ENCODE data around the gene NEK1. TPM values are rescaled to one million over a fixed set of nuclear protein-coding genes. Genes with fewer than 3 reads are reported as not detected.

Gene NEK1
- total and polyA plus RNA-seq, 2 experiments from 2014 or later: 9.3 to 19.5 TPM

DNA sequence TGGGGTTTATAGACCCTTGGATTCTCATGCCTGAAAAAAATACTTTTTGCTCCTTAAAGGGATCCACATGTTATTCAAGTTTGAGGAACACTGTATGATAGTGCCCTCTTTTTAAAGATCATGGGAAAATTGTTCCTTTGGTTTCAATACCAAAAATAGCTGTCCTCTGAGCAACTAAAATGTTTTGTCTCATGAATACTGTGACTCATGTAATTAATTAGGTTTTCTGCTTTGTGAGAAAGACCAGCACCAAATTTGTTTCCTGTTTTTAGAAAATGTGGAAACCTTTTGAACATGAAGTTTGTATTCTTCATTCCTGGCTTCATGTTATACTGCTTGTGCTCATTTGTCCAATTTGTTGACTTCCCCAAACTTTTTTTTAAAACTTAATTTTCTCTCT is 214.1 kb downstream of the NEK1 start:
- no peaks in the 10 kb centered on the region for H3K36me3 ChIP-seq (ENCODE audit: insufficient read depth)
- H3K79me2 ChIP-seq (replicated peaks; ENCODE audit: insufficient read depth): no peaks in the 10 kb centered on the region
- DNase-seq (ENCODE audit: low spot score) (no peak), ATAC-seq (no peak)
- Mint-ChIP-seq H3K27ac (no peak overlapping the region), H3K9me3 (no peaks in the 10 kb centered on the region), H3K4me1 (no peaks in the 10 kb centered on the region), H3K4me3 (no peak overlapping the region), H3K27me3 (ENCODE audit: insufficient read depth, low read depth, poor library complexity) (no peaks in the 10 kb centered on the region), H3K36me3 (ENCODE audit: low read depth) (no peaks in the 10 kb centered on the region; the same call in 2 of the 3 replicates)
- H3K4me1 ChIP-seq (ENCODE audit: insufficient read depth): no peaks in the 10 kb centered on the region
- no peaks in the 10 kb centered on the region for H3K27me3 ChIP-seq (ENCODE audit: insufficient read depth)
- no peak overlapping the region for H3K4me2 ChIP-seq
- TF ChIP-seq EZH2 (IDR thresholded peaks at IDR 0.05; ENCODE audit: low read depth, unreplicated experiment): no peak
- TF ChIP-seq, protein P1, sequence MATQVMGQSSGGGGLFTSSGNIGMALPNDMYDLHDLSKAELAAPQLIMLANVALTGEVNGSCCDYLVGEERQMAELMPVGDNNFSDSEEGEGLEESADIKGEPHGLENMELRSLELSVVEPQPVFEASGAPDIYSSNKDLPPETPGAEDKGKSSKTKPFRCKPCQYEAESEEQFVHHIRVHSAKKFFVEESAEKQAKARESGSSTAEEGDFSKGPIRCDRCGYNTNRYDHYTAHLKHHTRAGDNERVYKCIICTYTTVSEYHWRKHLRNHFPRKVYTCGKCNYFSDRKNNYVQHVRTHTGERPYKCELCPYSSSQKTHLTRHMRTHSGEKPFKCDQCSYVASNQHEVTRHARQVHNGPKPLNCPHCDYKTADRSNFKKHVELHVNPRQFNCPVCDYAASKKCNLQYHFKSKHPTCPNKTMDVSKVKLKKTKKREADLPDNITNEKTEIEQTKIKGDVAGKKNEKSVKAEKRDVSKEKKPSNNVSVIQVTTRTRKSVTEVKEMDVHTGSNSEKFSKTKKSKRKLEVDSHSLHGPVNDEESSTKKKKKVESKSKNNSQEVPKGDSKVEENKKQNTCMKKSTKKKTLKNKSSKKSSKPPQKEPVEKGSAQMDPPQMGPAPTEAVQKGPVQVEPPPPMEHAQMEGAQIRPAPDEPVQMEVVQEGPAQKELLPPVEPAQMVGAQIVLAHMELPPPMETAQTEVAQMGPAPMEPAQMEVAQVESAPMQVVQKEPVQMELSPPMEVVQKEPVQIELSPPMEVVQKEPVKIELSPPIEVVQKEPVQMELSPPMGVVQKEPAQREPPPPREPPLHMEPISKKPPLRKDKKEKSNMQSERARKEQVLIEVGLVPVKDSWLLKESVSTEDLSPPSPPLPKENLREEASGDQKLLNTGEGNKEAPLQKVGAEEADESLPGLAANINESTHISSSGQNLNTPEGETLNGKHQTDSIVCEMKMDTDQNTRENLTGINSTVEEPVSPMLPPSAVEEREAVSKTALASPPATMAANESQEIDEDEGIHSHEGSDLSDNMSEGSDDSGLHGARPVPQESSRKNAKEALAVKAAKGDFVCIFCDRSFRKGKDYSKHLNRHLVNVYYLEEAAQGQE (IDR thresholded peaks at IDR 0.05; ENCODE audit: unreplicated experiment): no peak
- TF ChIP-seq EZH2phosphoT487 (IDR thresholded peaks at IDR 0.05; ENCODE audit: unreplicated experiment): no peak
- TF ChIP-seq NANOG (IDR thresholded peaks at IDR 0.05; ENCODE audit: borderline replicate concordance): no peak
- no peak for TF ChIP-seq CREB1 (CRISPR knock-in tag; IDR thresholded peaks at IDR 0.05; ENCODE audit: low read depth)
- TF ChIP-seq, protein P2, sequence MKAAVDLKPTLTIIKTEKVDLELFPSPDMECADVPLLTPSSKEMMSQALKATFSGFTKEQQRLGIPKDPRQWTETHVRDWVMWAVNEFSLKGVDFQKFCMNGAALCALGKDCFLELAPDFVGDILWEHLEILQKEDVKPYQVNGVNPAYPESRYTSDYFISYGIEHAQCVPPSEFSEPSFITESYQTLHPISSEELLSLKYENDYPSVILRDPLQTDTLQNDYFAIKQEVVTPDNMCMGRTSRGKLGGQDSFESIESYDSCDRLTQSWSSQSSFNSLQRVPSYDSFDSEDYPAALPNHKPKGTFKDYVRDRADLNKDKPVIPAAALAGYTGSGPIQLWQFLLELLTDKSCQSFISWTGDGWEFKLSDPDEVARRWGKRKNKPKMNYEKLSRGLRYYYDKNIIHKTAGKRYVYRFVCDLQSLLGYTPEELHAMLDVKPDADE (IDR thresholded peaks at IDR 0.05): no peak
- TF ChIP-seq, protein P3, sequence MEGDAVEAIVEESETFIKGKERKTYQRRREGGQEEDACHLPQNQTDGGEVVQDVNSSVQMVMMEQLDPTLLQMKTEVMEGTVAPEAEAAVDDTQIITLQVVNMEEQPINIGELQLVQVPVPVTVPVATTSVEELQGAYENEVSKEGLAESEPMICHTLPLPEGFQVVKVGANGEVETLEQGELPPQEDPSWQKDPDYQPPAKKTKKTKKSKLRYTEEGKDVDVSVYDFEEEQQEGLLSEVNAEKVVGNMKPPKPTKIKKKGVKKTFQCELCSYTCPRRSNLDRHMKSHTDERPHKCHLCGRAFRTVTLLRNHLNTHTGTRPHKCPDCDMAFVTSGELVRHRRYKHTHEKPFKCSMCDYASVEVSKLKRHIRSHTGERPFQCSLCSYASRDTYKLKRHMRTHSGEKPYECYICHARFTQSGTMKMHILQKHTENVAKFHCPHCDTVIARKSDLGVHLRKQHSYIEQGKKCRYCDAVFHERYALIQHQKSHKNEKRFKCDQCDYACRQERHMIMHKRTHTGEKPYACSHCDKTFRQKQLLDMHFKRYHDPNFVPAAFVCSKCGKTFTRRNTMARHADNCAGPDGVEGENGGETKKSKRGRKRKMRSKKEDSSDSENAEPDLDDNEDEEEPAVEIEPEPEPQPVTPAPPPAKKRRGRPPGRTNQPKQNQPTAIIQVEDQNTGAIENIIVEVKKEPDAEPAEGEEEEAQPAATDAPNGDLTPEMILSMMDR (conservative IDR thresholded peaks at IDR 0.05; ENCODE audit: low read depth in 2 of 2): no peak
- no peak for TF ChIP-seq JUNB (IDR thresholded peaks at IDR 0.05; ENCODE audit: unreplicated experiment)
- TF ChIP-seq ZNF331 (CRISPR knock-in tag; IDR thresholded peaks at IDR 0.05; ENCODE audit: low read depth): no peak
- no peak for TF ChIP-seq STAT1 (IDR thresholded peaks at IDR 0.05; ENCODE audit: unreplicated experiment)
- TF ChIP-seq, protein P4, sequence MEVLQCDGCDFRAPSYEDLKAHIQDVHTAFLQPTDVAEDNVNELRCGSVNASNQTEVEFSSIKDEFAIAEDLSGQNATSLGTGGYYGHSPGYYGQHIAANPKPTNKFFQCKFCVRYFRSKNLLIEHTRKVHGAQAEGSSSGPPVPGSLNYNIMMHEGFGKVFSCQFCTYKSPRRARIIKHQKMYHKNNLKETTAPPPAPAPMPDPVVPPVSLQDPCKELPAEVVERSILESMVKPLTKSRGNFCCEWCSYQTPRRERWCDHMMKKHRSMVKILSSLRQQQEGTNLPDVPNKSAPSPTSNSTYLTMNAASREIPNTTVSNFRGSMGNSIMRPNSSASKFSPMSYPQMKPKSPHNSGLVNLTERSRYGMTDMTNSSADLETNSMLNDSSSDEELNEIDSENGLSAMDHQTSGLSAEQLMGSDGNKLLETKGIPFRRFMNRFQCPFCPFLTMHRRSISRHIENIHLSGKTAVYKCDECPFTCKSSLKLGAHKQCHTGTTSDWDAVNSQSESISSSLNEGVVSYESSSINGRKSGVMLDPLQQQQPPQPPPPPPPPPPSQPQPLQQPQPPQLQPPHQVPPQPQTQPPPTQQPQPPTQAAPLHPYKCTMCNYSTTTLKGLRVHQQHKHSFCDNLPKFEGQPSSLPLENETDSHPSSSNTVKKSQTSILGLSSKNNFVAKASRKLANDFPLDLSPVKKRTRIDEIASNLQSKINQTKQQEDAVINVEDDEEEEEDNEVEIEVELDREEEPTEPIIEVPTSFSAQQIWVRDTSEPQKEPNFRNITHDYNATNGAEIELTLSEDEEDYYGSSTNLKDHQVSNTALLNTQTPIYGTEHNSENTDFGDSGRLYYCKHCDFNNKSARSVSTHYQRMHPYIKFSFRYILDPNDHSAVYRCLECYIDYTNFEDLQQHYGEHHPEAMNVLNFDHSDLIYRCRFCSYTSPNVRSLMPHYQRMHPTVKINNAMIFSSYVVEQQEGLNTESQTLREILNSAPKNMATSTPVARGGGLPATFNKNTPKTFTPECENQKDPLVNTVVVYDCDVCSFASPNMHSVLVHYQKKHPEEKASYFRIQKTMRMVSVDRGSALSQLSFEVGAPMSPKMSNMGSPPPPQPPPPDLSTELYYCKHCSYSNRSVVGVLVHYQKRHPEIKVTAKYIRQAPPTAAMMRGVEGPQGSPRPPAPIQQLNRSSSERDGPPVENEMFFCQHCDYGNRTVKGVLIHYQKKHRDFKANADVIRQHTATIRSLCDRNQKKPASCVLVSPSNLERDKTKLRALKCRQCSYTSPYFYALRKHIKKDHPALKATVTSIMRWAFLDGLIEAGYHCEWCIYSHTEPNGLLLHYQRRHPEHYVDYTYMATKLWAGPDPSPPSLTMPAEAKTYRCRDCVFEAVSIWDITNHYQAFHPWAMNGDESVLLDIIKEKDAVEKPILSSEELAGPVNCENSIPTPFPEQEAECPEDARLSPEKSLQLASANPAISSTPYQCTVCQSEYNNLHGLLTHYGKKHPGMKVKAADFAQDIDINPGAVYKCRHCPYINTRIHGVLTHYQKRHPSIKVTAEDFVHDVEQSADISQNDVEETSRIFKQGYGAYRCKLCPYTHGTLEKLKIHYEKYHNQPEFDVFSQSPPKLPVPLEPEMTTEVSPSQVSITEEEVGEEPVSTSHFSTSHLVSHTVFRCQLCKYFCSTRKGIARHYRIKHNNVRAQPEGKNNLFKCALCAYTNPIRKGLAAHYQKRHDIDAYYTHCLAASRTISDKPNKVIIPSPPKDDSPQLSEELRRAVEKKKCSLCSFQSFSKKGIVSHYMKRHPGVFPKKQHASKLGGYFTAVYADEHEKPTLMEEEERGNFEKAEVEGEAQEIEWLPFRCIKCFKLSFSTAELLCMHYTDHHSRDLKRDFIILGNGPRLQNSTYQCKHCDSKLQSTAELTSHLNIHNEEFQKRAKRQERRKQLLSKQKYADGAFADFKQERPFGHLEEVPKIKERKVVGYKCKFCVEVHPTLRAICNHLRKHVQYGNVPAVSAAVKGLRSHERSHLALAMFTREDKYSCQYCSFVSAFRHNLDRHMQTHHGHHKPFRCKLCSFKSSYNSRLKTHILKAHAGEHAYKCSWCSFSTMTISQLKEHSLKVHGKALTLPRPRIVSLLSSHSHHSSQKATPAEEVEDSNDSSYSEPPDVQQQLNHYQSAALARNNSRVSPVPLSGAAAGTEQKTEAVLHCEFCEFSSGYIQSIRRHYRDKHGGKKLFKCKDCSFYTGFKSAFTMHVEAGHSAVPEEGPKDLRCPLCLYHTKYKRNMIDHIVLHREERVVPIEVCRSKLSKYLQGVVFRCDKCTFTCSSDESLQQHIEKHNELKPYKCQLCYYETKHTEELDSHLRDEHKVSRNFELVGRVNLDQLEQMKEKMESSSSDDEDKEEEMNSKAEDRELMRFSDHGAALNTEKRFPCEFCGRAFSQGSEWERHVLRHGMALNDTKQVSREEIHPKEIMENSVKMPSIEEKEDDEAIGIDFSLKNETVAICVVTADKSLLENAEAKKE (CRISPR knock-in tag; IDR thresholded peaks at IDR 0.05): no peak
- no peak for TF ChIP-seq POLR2AphosphoS5 (IDR thresholded peaks at IDR 0.05; ENCODE audit: low read depth)
- no peak for TF ChIP-seq ZNF114 (CRISPR knock-in tag; IDR thresholded peaks at IDR 0.05)
- no peaks in the 10 kb centered on the region for H4K20me1 ChIP-seq (replicated peaks; ENCODE audit: insufficient read depth)
- no peaks in the 10 kb centered on the region for H3F3A ChIP-seq (replicated peaks; ENCODE audit: low read depth)
- no peaks in the 10 kb centered on the region for H3K9me2 ChIP-seq (ENCODE audit: insufficient read depth)
- no peak overlapping the region for H2AFZ ChIP-seq
- H3K4me3 ChIP-seq: no peak overlapping the region
- H3K27ac ChIP-seq (ENCODE audit: low read depth): no peak overlapping the region
